Stimulated activated effector memory CD8-positive, alpha-beta T cell treated with anti-CD3 and anti-CD28 coated beads, Interleukin-12 subunit alpha, Interleukin-12 subunit beta, amount 100 ng/mL, for 72 hours (primary cell): ENCODE results near the gene MDH2.
"Not testable (repeated sequence)": the region's sequence is repeated elsewhere in the genome, so short reads cannot be mapped to it uniquely, and the experiment has no call there.

Source experiments
- ATAC-seq: fragments of 150-1000 bp; cut with Tn5 transposase; 2 replicates; pipeline ENCODE4 v1.10.0; 2021
- DNase-seq, 2 donors: peaks; one replicate each; pipeline ENCODE4 v3.0.0; 2021 to 2022; ENCODE audit warnings: low spot score in 2 of 2
- H3K27ac Mint-ChIP-seq: one replicate; pipeline ENCODE4 v1.8.0; 2022; ENCODE audit warnings: mild to moderate bottlenecking, mixed read lengths
- H3K36me3 Mint-ChIP-seq: one replicate; pipeline ENCODE4 v1.8.0; 2022; ENCODE audit warnings: mild to moderate bottlenecking, mixed read lengths
- H3K4me1 Mint-ChIP-seq: one replicate; pipeline ENCODE4 v1.8.0; 2022; ENCODE audit warnings: mixed read lengths
- H3K4me3 Mint-ChIP-seq: one replicate; pipeline ENCODE4 v1.8.0; 2022; ENCODE audit warnings: mild to moderate bottlenecking, mixed read lengths
- H3K9me3 Mint-ChIP-seq: one replicate; pipeline ENCODE4 v1.8.0; 2022; ENCODE audit warnings: mixed read lengths

MDH2 gene

GRCh38 chr7:76103788-76104187 is 55.9 kb downstream of the MDH2 start:
- ATAC-seq, result peak; percentile 92
- H3K27ac Mint-ChIP-seq, H3K36me3 Mint-ChIP-seq, H3K4me3 Mint-ChIP-seq, H3K4me1 Mint-ChIP-seq, H3K9me3 Mint-ChIP-seq, DNase-seq: not testable (repeated sequence)

DNA sequence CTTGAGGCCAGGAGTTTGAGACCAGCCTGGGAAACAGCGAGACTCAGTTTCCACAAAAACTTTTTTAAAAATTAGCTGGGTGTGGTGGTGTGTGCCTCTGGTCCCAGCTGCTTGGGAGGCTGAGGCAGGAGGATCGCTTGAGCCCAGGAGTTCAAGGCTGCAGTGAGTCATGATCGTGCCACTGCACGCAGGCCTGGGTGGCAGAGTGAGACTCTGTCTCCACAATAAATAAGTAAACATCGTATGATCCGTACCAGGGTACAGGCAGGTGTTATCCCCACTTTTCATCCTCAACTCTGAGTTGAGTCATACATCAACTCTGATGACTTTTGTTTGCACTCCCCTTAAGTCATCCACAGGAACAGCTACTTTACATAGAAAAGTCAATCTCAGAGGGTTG is 58.2 kb downstream of the MDH2 start:
- H3K27ac Mint-ChIP-seq, H3K4me3 Mint-ChIP-seq, H3K4me1 Mint-ChIP-seq, H3K36me3 Mint-ChIP-seq, ATAC-seq, H3K9me3 Mint-ChIP-seq, DNase-seq: not testable (repeated sequence)

GRCh38 chr7:76106893-76107292 is 59.0 kb downstream of the MDH2 start:
- H3K36me3 Mint-ChIP-seq, result no peaks in the 10 kb centered on the region
- H3K9me3 Mint-ChIP-seq, result no peaks in the 10 kb centered on the region
- H3K4me3 Mint-ChIP-seq, result no peak overlapping the region
- no peak overlapping the region for H3K27ac Mint-ChIP-seq
- H3K4me1 Mint-ChIP-seq, result peaks cover 3% of the 10 kb centered on the region
- DNase-seq (no peak), ATAC-seq (no peak)

- DNase-seq, result no peak
- no peak overlapping the region for H3K4me3 Mint-ChIP-seq
- no peaks in the 10 kb centered on the region for H3K4me1 Mint-ChIP-seq
- H3K9me3 Mint-ChIP-seq, result no peaks in the 10 kb centered on the region
- ATAC-seq, result no peak
- H3K27ac Mint-ChIP-seq, result no peak overlapping the region
- no peaks in the 10 kb centered on the region for H3K36me3 Mint-ChIP-seq
These were observed 60.8 kb downstream of the MDH2 start for GRCh38 chr7:76108540-76109233.

- not testable (repeated sequence) for H3K27ac Mint-ChIP-seq, H3K36me3 Mint-ChIP-seq, H3K4me3 Mint-ChIP-seq, ATAC-seq, H3K4me1 Mint-ChIP-seq, DNase-seq, H3K9me3 Mint-ChIP-seq
These were observed 65.2 kb downstream of the MDH2 start for GRCh38 chr7:76113042-76113630.

GRCh38 chr7:76114742-76115141 is 66.8 kb downstream of the MDH2 start:
- not testable (repeated sequence) for H3K9me3 Mint-ChIP-seq, H3K36me3 Mint-ChIP-seq, H3K4me1 Mint-ChIP-seq, DNase-seq, ATAC-seq, H3K27ac Mint-ChIP-seq, H3K4me3 Mint-ChIP-seq
